GM13976 (cell line): Measurements from ENCODE around the gene TBX4.

Source experiments
- DNase-seq: peaks from one replicate; pipeline ENCODE4 v3.0.0; 2012; ENCODE audit warnings: low spot score
- CTCF ChIP-seq: IDR thresholded peaks from 2 replicates; pipeline ENCODE4 v1.5.1; 2012; ENCODE audit warnings: borderline replicate concordance, mild to moderate bottlenecking; ENCODE audit not compliant: insufficient read depth; ENCODE audit errors: extremely low read depth, missing control alignments, control extremely low read depth
- in situ Hi-C: fragments of 300-500 bp; cut with MboI; formaldehyde crosslinking; loops from one replicate; pipeline ENCODE4 v1.12.0; 2022; ENCODE audit warnings: low sequenced_read_pairs, mixed read lengths, inconsistent platforms; ENCODE audit not compliant: unreplicated experiment

The TBX4 gene

GRCh38 chr17:61405686-61406536 is 46.3 kb upstream of the TBX4 start:
- in situ Hi-C loops: loop anchor here (25.0 kb wide), 1 partner anchor 431 kb away; no protein-coding TSS in a partner anchor
- TF ChIP-seq CTCF: no peak
- no peak for DNase-seq

GRCh38 chr17:61406537-61406845 is 45.7 kb upstream of the TBX4 start:
- no peak for DNase-seq
- TF ChIP-seq CTCF: no peak

GRCh38 chr17:61406971-61407911 is 45.0 kb upstream of the TBX4 start:
- in situ Hi-C loops: loop anchor here (25.0 kb wide), 1 partner anchor 430 kb away; no protein-coding TSS in a partner anchor
- TF ChIP-seq CTCF: no peak
- no peak for DNase-seq

More at GRCh38 chr17:61406537-61406845, 45.7 kb upstream of the TBX4 start:
- in situ Hi-C loops: loop anchor here (25.0 kb wide), 1 partner anchor 431 kb away; no protein-coding TSS in a partner anchor

- peak; percentile 39 for DNase-seq
- no peak for TF ChIP-seq CTCF
- in situ Hi-C loops: loop anchor here (25.0 kb wide), 1 partner anchor 429 kb away; no protein-coding TSS in a partner anchor
Observed at GRCh38 chr17:61408151-61409041, 43.8 kb upstream of the TBX4 start.

GRCh38 chr17:61409301-61410112 is 42.7 kb upstream of the TBX4 start:
- in situ Hi-C loops: loop anchor here (25.0 kb wide), 1 partner anchor 428 kb away; no protein-coding TSS in a partner anchor
- peak; percentile 77 for DNase-seq
- TF ChIP-seq CTCF: peak; percentile 65
